Lung (tissue), 12 donors: Measurements from ENCODE around the gene MBNL1. TPM values are rescaled to one million over a fixed set of nuclear protein-coding genes. Genes with fewer than 3 reads are reported as not detected.
A peak's percentile ranks its signal among the peaks of the same experiment; 100 is the strongest.

Source experiments
- ATAC-seq: fragments of 200-7000 bp; cut with Tn5 transposase; one replicate; pipeline ENCODE4 v1.9.1; 2020; ENCODE audit warnings: moderate number of reproducible peaks; ENCODE audit not compliant: insufficient read depth, low FRiP score
- DNase-seq, 3 donors: peaks; one replicate each; pipeline ENCODE4 v3.0.0-alpha.2; 2013 to 2017
- H3K27ac ChIP-seq, 2 donors: one replicate each; pipeline ENCODE4 v1.5.1; 2013; ENCODE audit warnings: mild to moderate bottlenecking in 2 of 2, moderate library complexity in 2 of 2, control low read depth in 1 of 2, inconsistent platforms in 1 of 2, low read depth in 1 of 2, low read length in 1 of 2
- H3K27me3 ChIP-seq, 3 donors: one replicate each; pipeline ENCODE4 v1.5.1; 2013; ENCODE audit warnings: low read length in 2 of 3; ENCODE audit not compliant: control insufficient read depth in 3 of 3, insufficient read depth in 3 of 3
- H3K36me3 ChIP-seq, 4 donors: one replicate each; pipeline ENCODE4 v1.5.1; 2013; ENCODE audit warnings: low read length in 4 of 4, mild to moderate bottlenecking in 1 of 4, moderate library complexity in 1 of 4; ENCODE audit not compliant: control insufficient read depth in 4 of 4, insufficient read depth in 4 of 4
- H3K4me1 ChIP-seq, 5 donors: one replicate each; pipeline ENCODE4 v1.5.1; 2013; ENCODE audit warnings: low read length in 5 of 5, mild to moderate bottlenecking in 2 of 5, moderate library complexity in 1 of 5; ENCODE audit not compliant: control insufficient read depth in 5 of 5, insufficient read depth in 5 of 5
- H3K4me3 ChIP-seq: one replicate; pipeline ENCODE4 v1.5.1; 2013; ENCODE audit warnings: mild to moderate bottlenecking, control low read depth, moderate library complexity
- H3K9ac ChIP-seq, 2 donors: one replicate each; pipeline ENCODE4 v1.5.1; 2013; ENCODE audit warnings: low read length in 2 of 2, control low read depth in 1 of 2; ENCODE audit not compliant: insufficient read depth in 1 of 2
- H3K9me3 ChIP-seq, 4 donors: one replicate each; pipeline ENCODE4 v1.5.1; 2013; ENCODE audit warnings: low read length in 3 of 4, mild to moderate bottlenecking in 1 of 4, moderate library complexity in 1 of 4; ENCODE audit not compliant: control insufficient read depth in 4 of 4, insufficient read depth in 3 of 4
- WGBS, 2 donors: extraction: QIAGEN DNeasy Blood & Tissue Kit; methylation state at CpG; one replicate each; pipeline ENCODE4 v1.1.7; 2013; 5-methylcytosine and 5-hydroxymethylcytosine counted together
- polyA plus RNA-seq, 2 donors: library from polyadenylated mRNA; stranded (reverse); fragments of 200-250 nt; gene quantifications; one replicate each; pipeline ENCODE4 v1.2.1, GENCODE V29; 2013
- total RNA-seq, 2 donors: library from RNA; depleted of rRNA in 1 of 2; stranded (reverse); fragments of >200 nt in 1 of 2; gene quantifications; one replicate each; pipeline ENCODE4 v1.2.1, GENCODE V29; 2014 to 2021
- TF ChIP-seq, protein P1 (sequence below): IDR thresholded peaks from 2 replicates; pipeline ENCODE4 v1.5.1; 2012; ENCODE audit warnings: mild to moderate bottlenecking; ENCODE audit errors: control extremely low read depth, extremely low read depth
- donor health status: control.
- donor health status: control.
- donor health status: Bipolar disorder and iron deficiency.
- donor health status: healthy.
- donor health status: DM: yes; HTN: yes; CAD: no.

Gene MBNL1
- total and polyA plus RNA-seq, 4 donors, result 55.3 to 266 (median 165) TPM

GRCh38 chr3:152349392-152349791 lies 80.7 kb downstream of the MBNL1 start:
- H3K27me3 ChIP-seq, result no peaks in the 10 kb centered on the region
- no peak for DNase-seq
- no peaks in the 10 kb centered on the region for H3K9me3 ChIP-seq
- TF ChIP-seq, protein P1, sequence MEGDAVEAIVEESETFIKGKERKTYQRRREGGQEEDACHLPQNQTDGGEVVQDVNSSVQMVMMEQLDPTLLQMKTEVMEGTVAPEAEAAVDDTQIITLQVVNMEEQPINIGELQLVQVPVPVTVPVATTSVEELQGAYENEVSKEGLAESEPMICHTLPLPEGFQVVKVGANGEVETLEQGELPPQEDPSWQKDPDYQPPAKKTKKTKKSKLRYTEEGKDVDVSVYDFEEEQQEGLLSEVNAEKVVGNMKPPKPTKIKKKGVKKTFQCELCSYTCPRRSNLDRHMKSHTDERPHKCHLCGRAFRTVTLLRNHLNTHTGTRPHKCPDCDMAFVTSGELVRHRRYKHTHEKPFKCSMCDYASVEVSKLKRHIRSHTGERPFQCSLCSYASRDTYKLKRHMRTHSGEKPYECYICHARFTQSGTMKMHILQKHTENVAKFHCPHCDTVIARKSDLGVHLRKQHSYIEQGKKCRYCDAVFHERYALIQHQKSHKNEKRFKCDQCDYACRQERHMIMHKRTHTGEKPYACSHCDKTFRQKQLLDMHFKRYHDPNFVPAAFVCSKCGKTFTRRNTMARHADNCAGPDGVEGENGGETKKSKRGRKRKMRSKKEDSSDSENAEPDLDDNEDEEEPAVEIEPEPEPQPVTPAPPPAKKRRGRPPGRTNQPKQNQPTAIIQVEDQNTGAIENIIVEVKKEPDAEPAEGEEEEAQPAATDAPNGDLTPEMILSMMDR, result no peak
- H3K4me1 ChIP-seq, result peaks cover 0 to 30% (median 0%) of the 10 kb centered on the region in 5 donors
- no peak overlapping the region for H3K4me3 ChIP-seq
- H3K27ac ChIP-seq, result no peak overlapping the region
- 61 to 71% methylated on average over 1 of the region's 1 CpG for WGBS, 2 donors
- no peak overlapping the region for H3K9ac ChIP-seq
- peaks cover 0 to 1% (median 0%) of the 10 kb centered on the region in 4 donors for H3K36me3 ChIP-seq
- no peak for ATAC-seq

- Histone ChIP-seq H3K27ac (no peak overlapping the region), H3K4me3 (no peak overlapping the region), H3K4me1 (peaks cover 0 to 29% (median 0%) of the 10 kb centered on the region in 5 donors), H3K27me3 (no peaks in the 10 kb centered on the region), H3K9ac (no peak overlapping the region), H3K9me3 (no peaks in the 10 kb centered on the region), H3K36me3 (peaks cover 0 to 1% (median 0%) of the 10 kb centered on the region in 4 donors)
- DNase-seq, result no peak
- TF ChIP-seq, protein P1, result no peak
- no peak for ATAC-seq
These were observed 81.4 kb downstream of the MBNL1 start for GRCh38 chr3:152350139-152350538.

- Histone ChIP-seq H3K4me1 (peaks cover 0 to 29% (median 0%) of the 10 kb centered on the region in 5 donors), H3K9me3 (no peaks in the 10 kb centered on the region), H3K4me3 (no peak overlapping the region), H3K27me3 (no peaks in the 10 kb centered on the region), H3K27ac (no peak overlapping the region), H3K9ac (no peak overlapping the region), H3K36me3 (peaks cover 0 to 1% (median 0%) of the 10 kb centered on the region in 4 donors)
- no peak for DNase-seq
- no peak for ATAC-seq
- TF ChIP-seq, protein P1, result no peak
- WGBS, 2 donors, result 88 to 93% methylated on average over 4 of the region's 4 CpGs
These were observed 82.0 kb downstream of the MBNL1 start for GRCh38 chr3:152350776-152351175.

- WGBS, 2 donors, result 69 to 76% methylated on average over 4 of the region's 4 CpGs
- no peaks in the 10 kb centered on the region for H3K9me3 ChIP-seq
- H3K9ac ChIP-seq, result no peak overlapping the region
- peaks cover 0 to 31% (median 0%) of the 10 kb centered on the region in 5 donors for H3K4me1 ChIP-seq
- TF ChIP-seq, protein P1, result no peak
- peak overlapping the region in 1 of 2 donors; percentile 45 for H3K27ac ChIP-seq
- DNase-seq (no peak), ATAC-seq (no peak)
- no peaks in the 10 kb centered on the region for H3K27me3 ChIP-seq
- H3K4me3 ChIP-seq, result no peak overlapping the region
- H3K36me3 ChIP-seq, result peaks cover 0 to 1% (median 0%) of the 10 kb centered on the region in 4 donors
These were observed 83.8 kb downstream of the MBNL1 start for GRCh38 chr3:152352554-152352953.
